HG03196 (cell line): ENCODE measurements around the gene RASGRF2.
"Not testable (repeated sequence)": the region's sequence is repeated elsewhere in the genome, so short reads cannot be mapped to it uniquely, and the experiment has no call there.

Source experiments
- ATAC-seq: cut with Tn5 transposase; IDR thresholded peaks from one replicate; pipeline ENCODE4 v1.9.1; 2021; ENCODE audit not compliant: unreplicated experiment

The RASGRF2 gene

GRCh38 chr5:81068063-81068462 lies 107.9 kb downstream of the RASGRF2 start:
- no peak for ATAC-seq

GRCh38 chr5:81068635-81069034 lies 108.5 kb downstream of the RASGRF2 start:
- no peak for ATAC-seq

DNA sequence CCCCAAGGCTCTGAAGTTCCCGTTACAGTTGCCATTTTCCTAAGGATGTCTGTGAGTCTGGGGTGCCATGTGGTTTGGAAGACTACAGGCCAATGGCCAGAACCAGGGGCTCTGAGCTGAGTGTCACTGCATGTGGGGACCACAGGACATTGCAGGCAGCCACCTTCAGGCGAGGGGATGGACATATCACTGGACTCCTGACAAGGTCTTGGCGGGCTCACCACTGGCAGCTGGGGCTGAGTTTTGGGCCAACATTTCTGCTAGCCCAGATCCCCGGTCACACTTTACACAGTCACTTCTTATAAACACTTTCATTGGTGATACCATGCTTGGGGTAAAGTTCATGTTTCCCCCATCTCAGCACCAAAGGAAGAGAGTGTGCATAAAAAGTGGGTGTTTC lies 109.8 kb downstream of the RASGRF2 start:
- ATAC-seq: no peak

DNA sequence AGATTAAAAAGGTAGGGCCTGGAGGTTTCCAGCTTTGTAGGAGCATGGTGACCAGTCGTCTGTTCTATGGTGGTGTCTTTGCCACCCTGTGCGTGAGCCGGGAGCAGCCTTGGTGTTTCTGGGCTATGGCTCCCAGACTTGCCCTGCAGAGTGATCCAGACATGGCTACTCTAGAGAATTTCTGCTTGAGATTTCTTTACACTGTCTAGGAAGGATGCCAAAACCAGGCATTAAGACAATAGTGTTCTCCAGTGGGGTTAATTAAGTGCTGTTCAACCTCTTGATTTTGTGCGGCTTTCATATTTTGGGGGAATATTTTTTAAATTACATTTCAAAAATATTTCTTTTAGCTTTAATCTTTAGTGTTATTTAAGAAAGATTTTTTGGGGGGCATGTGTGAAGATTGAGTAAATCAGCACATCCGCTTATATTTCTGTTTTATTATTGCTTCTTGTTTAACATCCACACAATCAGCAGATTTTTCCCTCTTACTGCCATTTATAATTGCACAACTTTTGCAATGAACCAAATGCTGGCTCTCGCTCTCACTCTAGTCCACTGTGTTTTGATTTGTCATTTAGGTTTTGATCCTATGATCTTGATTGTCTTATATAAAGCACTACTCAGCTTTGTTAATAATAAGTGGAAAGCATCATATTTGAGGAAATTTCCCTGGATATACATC lies 110.5 kb downstream of the RASGRF2 start:
- no peak for ATAC-seq

DNA sequence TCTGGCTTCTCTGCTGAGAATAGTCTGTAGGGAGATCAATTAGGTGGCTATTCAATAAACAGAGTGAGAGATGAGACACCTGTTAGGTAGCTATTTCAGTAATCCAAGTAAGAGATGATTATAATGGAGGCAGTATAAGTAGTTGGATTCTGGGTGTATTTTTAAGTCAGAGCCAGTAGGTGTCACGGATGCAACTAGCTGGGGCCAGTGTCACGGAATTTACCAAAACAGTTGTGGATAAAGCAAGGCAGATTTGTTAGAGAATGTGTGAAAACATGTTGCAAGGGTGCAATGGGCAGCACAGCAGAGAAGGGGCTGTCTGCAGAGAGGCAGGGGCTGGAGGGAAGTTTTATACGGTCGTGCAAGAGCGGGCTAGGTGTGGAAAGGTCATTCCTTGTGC lies 114.9 kb downstream of the RASGRF2 start:
- ATAC-seq: no peak

- ATAC-seq: no peak
Measured at GRCh38 chr5:81077105-81077504, 116.9 kb downstream of the RASGRF2 start.

DNA sequence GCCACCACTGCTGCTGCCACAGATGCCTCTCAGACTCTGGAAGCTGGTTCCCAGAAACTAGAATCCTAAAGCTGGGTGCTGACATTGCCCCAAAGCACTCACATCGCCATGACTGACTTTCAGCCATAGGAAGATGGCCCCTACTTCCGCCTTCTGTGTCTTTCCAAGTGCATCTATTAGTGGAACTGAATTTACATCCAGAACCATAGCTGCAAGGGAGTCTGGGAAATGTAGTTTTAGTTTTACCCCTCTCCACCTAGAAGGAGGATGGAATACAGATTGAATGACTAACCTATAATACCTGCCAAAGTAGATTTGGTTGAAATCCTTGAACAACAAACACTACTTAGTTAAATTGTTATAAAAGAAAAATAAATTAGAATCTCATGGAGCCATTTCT lies 118.8 kb downstream of the RASGRF2 start:
- ATAC-seq: no peak

DNA sequence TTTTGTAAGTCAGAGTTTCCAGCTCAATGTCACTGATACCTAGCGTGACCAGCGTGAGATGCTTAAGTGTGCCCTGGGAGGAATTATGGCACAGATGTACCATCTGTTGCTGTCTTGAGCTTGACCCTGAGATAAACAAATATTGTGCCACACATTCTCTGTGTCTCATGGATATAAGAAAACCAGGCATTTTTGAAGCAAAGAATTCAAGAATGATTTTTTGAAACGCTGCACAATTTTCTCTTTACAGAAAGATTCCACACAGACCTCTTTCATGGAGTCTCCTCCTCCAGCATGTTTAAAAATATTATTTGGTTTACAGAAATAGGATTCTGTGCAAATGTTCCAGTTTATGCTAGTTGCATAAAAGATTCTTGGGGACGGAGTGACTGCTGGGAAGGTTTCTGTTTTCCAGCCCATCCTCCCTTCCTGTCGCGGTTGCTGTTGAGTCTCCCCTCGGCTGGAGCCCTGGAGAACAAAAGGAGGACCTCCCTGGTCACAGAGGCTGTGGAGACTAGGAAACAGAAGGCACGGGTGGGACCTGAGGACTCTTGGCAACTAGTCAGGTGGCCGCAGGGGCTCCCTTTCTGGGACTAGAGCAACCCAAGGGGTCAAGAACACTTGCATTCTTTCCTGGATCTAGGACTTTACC lies 120.8 kb downstream of the RASGRF2 start:
- ATAC-seq: no peak

- no peak for ATAC-seq
Measured at GRCh38 chr5:81081461-81081835, 121.3 kb downstream of the RASGRF2 start.

DNA sequence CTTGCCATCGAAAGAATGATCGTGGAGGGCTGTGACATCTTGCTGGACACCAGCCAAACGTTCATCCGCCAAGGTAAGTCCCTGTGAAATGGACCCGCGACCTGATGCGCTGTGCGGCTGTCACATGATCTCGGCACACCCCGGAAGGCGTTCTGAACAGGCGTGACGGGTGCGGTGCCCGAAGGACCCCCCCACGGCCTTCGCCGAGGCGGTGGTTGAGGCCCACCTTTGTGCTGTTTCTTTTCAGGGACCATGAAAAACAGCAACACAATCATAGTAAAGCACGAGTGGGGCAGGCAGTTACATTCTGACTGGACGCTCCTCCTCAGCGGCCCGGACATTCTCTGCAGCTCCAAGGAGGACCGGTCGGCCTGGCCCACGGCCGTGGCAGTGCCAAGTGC lies 126.7 kb downstream of the RASGRF2 start:
- no peak for ATAC-seq

DNA sequence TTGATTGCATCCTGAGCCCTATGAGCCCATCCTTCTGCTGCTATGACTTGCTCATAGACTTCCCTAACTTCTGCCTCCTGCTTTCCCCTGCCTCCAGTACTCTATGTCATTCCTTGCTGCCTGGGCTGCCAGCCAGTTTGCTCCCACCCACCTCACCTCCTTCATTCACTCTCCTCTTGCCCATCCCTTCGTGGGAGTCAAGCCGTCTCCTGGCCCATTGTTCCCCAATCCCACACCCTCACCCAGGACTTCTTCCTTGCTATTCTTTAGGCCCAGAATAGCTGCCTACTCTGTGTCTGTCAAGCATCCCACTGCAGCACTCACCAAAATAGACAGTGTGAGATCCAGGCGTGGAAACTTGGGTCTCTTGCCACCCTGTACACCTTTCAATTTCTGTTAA lies 131.0 kb downstream of the RASGRF2 start:
- ATAC-seq: no peak

DNA sequence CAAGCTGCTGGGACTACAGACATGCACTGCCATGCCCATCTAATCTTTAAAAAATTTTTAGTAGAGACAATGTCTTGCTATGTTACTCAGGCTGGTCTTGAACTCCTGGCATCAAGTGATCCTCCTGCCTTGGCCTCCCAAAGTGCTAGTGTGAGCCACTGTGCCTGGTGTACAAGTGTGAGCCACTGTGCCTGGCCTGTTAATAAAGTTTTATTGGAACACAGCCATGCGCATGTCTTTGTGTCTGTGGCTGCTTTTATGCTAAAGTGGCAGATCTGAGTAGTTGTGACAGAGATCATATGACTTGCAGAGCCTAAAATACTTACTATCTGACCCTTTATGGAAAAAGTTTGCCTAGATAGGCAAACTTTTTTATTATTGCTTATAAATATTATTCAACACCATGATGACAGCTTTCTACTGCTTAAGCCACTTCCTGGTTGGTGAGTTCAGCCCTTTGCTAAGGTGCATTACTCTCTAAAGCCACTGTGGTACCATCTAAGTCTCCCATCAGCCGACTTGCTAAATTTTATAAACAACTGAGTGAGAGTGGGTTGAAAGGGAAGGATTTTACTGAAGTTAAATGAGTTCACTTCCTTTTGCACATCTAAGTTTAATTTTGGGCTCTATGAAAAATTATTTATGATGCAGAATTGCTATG lies 133.5 kb downstream of the RASGRF2 start:
- ATAC-seq: no peak

DNA sequence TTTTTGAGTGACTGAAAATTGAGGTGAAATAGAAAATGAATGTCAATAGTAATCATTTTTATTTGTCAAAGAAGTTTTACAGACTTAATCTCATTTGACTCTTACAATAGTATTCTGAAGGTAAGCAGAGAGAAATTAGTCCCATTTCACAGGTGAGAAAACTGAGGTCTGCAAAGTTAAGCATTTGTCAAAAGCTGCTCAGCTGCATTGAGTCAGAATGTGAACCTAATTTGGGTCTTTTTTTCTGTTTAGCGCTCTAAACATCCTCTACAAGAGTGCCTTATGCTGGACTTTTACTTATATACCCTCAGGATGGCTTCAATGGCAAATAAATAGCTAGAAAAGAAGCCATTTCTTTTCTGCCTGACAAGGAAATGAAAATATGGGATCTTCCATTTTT lies 135.7 kb downstream of the RASGRF2 start:
- no peak for ATAC-seq

- ATAC-seq: no peak
Measured at GRCh38 chr5:81097713-81098112, 137.6 kb downstream of the RASGRF2 start.

DNA sequence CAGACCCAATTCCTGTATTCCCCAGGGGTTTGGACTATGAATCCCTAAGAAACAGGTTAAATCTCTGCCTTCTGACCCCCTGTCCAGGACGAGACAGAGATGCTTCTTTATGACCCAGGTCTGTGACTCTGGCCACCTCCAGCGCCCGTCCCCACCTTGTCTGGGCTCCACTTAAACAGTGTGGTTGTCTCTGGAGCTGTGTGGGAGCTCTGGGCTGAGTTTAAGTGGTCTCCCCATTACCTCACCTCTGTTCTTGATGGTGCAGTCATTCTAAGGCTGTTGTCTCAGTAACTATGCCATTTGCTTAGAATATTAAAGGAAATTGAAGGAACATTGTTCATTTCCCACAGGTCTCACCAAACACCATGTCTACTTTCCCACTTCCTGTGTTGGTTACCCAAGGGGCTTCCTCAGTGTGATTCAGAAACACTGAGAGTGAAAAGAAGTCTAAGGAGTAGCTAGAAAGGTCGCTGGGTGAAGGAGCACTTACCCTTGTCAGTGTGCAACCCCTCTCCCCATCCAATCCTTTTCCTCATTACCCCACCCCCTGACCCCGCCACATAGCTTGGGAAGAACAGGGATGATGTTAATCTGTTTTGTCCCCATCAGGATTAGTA lies 145.2 kb downstream of the RASGRF2 start:
- no peak for ATAC-seq

- ATAC-seq: no peak
Measured at GRCh38 chr5:81115261-81115660, 155.1 kb downstream of the RASGRF2 start.

DNA sequence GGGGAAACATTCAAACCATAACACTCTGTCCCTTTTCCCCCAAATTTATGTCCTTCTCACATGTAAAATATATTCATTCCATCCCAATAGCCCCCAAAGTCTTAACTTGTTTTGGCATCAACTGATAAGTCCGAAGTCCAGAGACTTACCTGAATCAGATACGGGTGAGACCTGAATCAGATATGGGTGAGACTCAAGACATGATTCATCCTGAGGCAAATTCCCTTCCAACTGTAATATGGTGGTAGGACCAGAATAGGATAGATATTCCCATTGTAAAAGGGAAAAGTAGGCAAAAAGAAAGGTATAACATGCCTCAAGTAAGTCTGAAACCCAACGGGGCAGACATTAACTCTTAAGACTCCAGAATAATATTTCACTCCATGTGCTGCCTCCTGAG lies 157.4 kb downstream of the RASGRF2 start:
- ATAC-seq: no peak

DNA sequence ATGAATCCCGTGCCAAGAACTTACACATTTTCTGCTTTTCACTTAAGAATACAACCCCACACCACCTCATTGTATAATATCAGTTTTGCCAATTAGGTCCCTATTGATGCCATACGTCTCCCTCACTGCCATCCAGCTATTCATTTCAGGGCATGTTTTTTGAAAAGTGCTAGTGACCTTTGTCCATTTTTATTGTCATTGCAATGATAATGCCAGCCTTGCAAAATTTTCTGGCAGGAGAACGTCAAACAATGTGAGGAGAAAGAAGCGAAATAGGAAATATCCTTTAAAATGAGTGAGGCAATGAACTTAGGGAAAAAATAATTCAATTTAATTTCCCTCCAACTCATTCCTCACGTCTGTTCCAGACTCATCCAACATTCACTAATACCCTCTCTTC lies 161.1 kb downstream of the RASGRF2 start:
- no peak for ATAC-seq

- ATAC-seq: no peak
Measured at GRCh38 chr5:81121836-81122630, 161.9 kb downstream of the RASGRF2 start.

DNA sequence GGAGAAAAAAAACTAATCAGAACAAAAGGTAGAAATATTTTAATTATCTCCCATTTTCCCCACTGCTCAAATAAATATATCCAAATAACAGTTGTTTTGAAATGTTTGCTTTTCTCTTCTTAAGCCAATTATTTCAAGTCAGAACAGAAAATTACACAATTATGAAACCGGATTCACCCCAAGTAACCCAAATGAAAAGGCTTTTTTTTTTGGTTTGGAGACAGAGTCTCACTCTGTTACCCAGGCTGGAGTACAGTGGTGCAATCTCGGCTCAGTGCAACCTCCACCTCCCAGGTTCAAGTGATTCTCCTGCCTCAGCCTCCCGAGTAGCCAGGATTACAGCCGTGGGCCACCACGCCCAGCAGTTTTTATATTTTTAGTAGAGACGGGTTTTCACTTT lies 164.5 kb downstream of the RASGRF2 start:
- not testable (repeated sequence) for ATAC-seq

DNA sequence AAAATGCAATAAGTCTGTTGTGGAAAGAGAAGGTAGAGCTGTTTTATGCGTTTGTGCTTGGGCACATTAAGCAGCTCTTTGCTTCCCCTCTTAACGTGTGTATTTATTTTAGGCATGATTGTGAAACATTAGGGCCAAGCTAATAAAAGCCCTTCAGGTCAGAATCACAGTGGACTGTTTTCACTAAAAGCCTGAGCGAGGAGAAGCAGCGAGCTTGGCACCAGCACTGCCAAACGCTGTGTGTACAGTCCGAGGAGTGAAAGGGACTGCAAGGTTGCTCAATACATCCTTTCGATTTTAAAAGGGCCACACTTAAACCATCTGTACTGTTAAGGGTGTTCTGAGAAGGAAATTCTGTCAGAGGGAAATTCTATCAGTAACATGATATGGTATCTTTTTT lies 165.8 kb downstream of the RASGRF2 start:
- ATAC-seq: no peak
